Tibial nerve (tissue), 4 donors: Measurements from ENCODE around the gene ZNF770. TPM values are rescaled to one million over a fixed set of nuclear protein-coding genes. Genes with fewer than 3 reads are reported as not detected.
"Not testable (repeated sequence)": the region's sequence is repeated elsewhere in the genome, so short reads cannot be mapped to it uniquely, and the experiment has no call there.

Source experiments
- DNase-seq, 2 donors: peaks; one replicate each; pipeline ENCODE4 v3.0.0-alpha.2; 2019; ENCODE audit warnings: low spot score in 2 of 2
- H3K27ac ChIP-seq, 4 donors: fragments of 200-600 bp; sonication (generic) in 3 of 4; one replicate each; pipeline ENCODE4 v1.5.1; 2017 to 2019; ENCODE audit warnings: mild to moderate bottlenecking in 1 of 4
- H3K27me3 ChIP-seq, 2 donors: fragments of 200-600 bp; sonication (generic) in 1 of 2; one replicate each; pipeline versions ENCODE4 v1.5.1 to v1.6.0; 2017 to 2019
- H3K36me3 ChIP-seq, 3 donors: fragments of 200-600 bp; sonication (generic); one replicate each; pipeline ENCODE4 v1.5.1; 2018 to 2019
- H3K4me1 ChIP-seq, 4 donors: fragments of 200-600 bp; sonication (generic) in 3 of 4; one replicate each; pipeline ENCODE4 v1.5.1; 2017 to 2019
- H3K4me3 ChIP-seq, 4 donors: fragments of 200-600 bp; sonication (generic) in 3 of 4; one replicate each; pipeline ENCODE4 v1.5.1; 2017 to 2019; ENCODE audit warnings: mild to moderate bottlenecking in 1 of 4, moderate library complexity in 1 of 4
- H3K9me3 ChIP-seq, 4 donors: fragments of 200-600 bp; sonication (generic) in 3 of 4; one replicate each; pipeline ENCODE4 v1.5.1; 2017 to 2019
- EP300 ChIP-seq, 2 donors: sonication (generic); formaldehyde crosslinking; IDR thresholded peaks; one replicate each; pipeline ENCODE4 v1.6.1; 2017; ENCODE audit warnings: antibody characterized with exemption in 2 of 2, mild to moderate bottlenecking in 1 of 2
- POLR2A ChIP-seq, 2 donors: fragments of 450-650 bp; IDR thresholded peaks; one replicate each; pipeline ENCODE4 v1.6.1; 2017; ENCODE audit warnings: antibody characterized with exemption in 2 of 2, mild to moderate bottlenecking in 2 of 2, moderate library complexity in 2 of 2
- WGBS, 2 donors: methylation state at CpG; one replicate each; pipeline ENCODE4 v1.1.5; 2018; 5-methylcytosine and 5-hydroxymethylcytosine counted together
- total RNA-seq, 4 donors: library from RNA; depleted of rRNA; stranded (reverse); fragments of >200 nt; gene quantifications; one replicate each; pipeline ENCODE4 v1.1.0, GENCODE V29; 2016
- TF ChIP-seq, protein P1 (sequence below), 5 experiments: fragments of 200-600 bp in 3 of 5; fragments of 450-650 bp in 2 of 5; sonication (generic) in 3 of 5; IDR thresholded peaks; one replicate each; pipeline ENCODE4 v1.5.1; 2016 to 2019; ENCODE audit warnings: antibody characterized with exemption in 5 of 5, mild to moderate bottlenecking in 3 of 5, moderate library complexity in 2 of 5

The ZNF770 gene
- total RNA-seq, 4 donors from 2014 or later, result 15.0 to 23.0 (median 19.9) TPM

DNA sequence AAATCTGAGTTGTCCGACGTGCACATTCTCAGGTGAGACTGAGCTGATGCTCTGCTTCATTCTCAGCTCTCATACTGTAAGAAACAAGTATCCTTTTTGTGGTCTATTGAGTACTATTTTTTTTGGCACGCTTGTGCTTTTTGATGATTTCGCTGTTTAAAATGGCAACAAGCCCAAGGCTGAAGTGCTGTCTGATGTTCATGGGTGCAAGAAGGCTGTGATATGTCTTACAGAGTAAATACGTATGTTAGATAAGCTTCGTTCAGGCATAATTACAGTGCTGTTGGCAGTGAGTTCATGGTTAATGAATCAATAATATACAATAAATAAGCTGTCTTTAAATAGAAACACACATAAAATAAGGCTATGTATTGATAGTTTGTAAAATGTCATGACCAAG lies 45.7 kb downstream of the ZNF770 start:
- H3K4me1 ChIP-seq, result peaks cover 0 to 5% (median 0%) of the 10 kb centered on the region in 4 donors
- peaks cover 0 to 70% (median 0%) of the 10 kb centered on the region in 3 donors for H3K36me3 ChIP-seq
- no peaks in the 10 kb centered on the region for H3K27me3 ChIP-seq
- DNase-seq, result no peak
- H3K4me3 ChIP-seq, result no peak overlapping the region
- WGBS, 2 donors, result 57 to 59% methylated on average over 6 of the region's 6 CpGs
- TF ChIP-seq, protein P1, sequence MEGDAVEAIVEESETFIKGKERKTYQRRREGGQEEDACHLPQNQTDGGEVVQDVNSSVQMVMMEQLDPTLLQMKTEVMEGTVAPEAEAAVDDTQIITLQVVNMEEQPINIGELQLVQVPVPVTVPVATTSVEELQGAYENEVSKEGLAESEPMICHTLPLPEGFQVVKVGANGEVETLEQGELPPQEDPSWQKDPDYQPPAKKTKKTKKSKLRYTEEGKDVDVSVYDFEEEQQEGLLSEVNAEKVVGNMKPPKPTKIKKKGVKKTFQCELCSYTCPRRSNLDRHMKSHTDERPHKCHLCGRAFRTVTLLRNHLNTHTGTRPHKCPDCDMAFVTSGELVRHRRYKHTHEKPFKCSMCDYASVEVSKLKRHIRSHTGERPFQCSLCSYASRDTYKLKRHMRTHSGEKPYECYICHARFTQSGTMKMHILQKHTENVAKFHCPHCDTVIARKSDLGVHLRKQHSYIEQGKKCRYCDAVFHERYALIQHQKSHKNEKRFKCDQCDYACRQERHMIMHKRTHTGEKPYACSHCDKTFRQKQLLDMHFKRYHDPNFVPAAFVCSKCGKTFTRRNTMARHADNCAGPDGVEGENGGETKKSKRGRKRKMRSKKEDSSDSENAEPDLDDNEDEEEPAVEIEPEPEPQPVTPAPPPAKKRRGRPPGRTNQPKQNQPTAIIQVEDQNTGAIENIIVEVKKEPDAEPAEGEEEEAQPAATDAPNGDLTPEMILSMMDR (IDR thresholded peaks at IDR 0.05), result no peak
- TF ChIP-seq EP300 (IDR thresholded peaks at IDR 0.05) (no peak), POLR2A (IDR thresholded peaks at IDR 0.05) (no peak)
- no peaks in the 10 kb centered on the region for H3K9me3 ChIP-seq
- no peak overlapping the region for H3K27ac ChIP-seq

DNA sequence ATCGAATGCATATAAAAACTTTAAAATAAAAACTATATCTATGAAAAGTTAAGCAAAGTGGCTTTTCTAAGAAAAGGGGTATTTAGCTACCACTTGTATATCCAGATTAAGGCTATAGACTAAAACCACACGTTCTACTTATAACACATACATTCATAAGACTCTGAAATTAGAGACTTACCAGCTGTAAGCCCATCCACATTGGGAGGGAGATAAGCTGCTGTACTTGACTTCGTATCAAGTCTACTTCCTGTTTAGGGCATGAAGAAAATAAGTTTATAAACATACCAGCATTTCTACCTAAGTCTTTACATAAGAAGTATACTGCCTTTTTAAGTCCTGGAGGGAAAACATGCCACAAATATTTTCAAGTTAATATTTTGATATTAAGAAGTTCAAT lies 46.3 kb downstream of the ZNF770 start:
- no peaks in the 10 kb centered on the region for H3K27me3 ChIP-seq
- DNase-seq, result no peak
- H3K36me3 ChIP-seq, result peaks cover 0 to 75% (median 0%) of the 10 kb centered on the region in 3 donors
- no peaks in the 10 kb centered on the region for H3K9me3 ChIP-seq
- no peak overlapping the region for H3K4me3 ChIP-seq
- TF ChIP-seq POLR2A (IDR thresholded peaks at IDR 0.05) (no peak), EP300 (IDR thresholded peaks at IDR 0.05) (no peak)
- TF ChIP-seq, protein P1 (IDR thresholded peaks at IDR 0.05), result no peak
- peaks cover 0 to 5% (median 0%) of the 10 kb centered on the region in 4 donors for H3K4me1 ChIP-seq
- no peak overlapping the region for H3K27ac ChIP-seq
- WGBS, 2 donors, result 73 to 76% methylated on average over 3 of the region's 3 CpGs

DNA sequence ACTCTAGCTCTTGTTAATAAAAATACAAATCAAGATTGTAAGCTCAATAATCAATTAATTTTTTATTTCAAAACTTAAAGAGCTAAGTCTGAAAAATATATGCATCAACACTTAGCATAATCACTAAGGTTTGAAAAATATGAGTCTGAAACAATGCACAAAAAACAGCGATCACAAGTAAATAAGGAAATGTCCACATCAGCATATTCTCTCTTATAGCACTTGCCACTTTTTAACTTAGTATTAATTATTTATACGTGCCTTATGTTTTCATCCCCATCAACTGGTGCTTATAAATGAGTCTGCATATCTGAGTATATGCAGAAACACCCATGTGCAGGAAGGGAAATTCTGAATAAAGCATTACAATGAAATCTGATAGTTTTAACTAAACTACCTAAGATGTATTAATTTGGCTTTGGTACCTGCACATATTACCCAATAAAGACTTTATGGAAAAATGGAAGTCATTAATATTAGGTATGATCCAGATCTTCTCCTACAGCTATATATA lies 46.8 kb downstream of the ZNF770 start:
- no peak overlapping the region for H3K27ac ChIP-seq
- TF ChIP-seq, protein P1 (IDR thresholded peaks at IDR 0.05), result no peak
- no peak for TF ChIP-seq POLR2A (IDR thresholded peaks at IDR 0.05)
- TF ChIP-seq EP300 (IDR thresholded peaks at IDR 0.05), result no peak
- 95 to 98% methylated on average over 2 of the region's 2 CpGs for WGBS, 2 donors
- H3K4me1 ChIP-seq, result peaks cover 0 to 5% (median 0%) of the 10 kb centered on the region in 4 donors
- no peaks in the 10 kb centered on the region for H3K27me3 ChIP-seq
- H3K4me3 ChIP-seq, result no peak overlapping the region
- no peak for DNase-seq
- peaks cover 0 to 75% (median 0%) of the 10 kb centered on the region in 3 donors for H3K36me3 ChIP-seq
- no peaks in the 10 kb centered on the region for H3K9me3 ChIP-seq

DNA sequence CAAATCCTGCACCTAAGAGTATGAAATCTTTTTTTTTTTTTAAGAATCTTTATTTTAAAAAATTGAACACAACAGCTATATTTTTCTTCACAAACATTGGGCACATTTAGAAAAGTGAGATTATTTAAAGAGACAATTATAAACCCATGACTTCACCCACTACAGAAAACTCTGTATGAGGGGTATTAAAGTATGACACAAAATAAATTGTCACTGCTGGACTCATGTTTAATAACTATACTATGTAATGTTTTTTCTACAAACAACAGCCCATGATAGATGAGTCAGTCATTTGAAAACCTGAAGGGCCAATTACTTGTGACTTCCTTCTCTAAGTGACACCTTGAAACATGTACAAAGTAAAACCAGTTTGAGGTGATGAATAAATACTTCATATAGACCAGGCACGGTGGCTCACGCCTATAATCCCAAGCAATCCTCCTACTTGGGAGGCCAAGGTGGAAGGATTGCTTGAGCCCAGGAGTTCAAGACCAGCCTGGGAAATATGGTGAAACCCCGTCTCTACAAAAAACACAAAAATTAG lies 54.6 kb downstream of the ZNF770 start:
- Histone ChIP-seq H3K27ac (no peak overlapping the region), H3K4me1 (no peaks in the 10 kb centered on the region), H3K27me3 (no peaks in the 10 kb centered on the region), H3K9me3 (no peaks in the 10 kb centered on the region), H3K36me3 (peaks cover 3 to 98% (median 4%) of the 10 kb centered on the region in 3 donors), H3K4me3 (no peak overlapping the region)
- DNase-seq, result no peak
- WGBS, 2 donors, result 87 to 90% methylated on average over 3 of the region's 3 CpGs
- no peak for TF ChIP-seq EP300 (IDR thresholded peaks at IDR 0.05)
- TF ChIP-seq POLR2A (IDR thresholded peaks at IDR 0.05), result no peak
- TF ChIP-seq, protein P1 (IDR thresholded peaks at IDR 0.05), result no peak

DNA sequence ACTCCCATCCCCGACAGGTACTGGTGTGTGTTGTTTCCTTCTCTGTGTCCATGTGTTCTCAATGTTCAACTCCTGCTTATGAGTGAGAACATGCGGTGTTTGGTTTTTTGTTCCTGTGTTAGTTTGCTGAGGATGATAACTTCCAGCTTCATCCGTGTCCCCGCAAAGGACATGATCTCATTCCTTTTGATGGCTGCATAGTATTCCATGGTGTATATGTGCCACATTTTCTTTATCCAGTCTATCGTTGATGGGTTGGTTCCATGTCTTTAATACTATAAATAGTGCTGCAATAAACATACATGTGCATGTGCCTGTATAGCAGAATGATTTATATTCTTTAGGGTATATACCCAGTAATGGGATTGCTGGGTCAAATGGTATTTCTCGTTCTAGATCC lies 59.7 kb downstream of the ZNF770 start:
- H3K27ac ChIP-seq, H3K27me3 ChIP-seq, DNase-seq, H3K9me3 ChIP-seq, H3K4me3 ChIP-seq, H3K4me1 ChIP-seq: not testable (repeated sequence)
- WGBS, 2 donors, result 92 to 97% methylated on average over 6 of the region's 6 CpGs
- H3K36me3 ChIP-seq, result peaks cover 3 to 97% (median 7%) of the 10 kb centered on the region in 3 donors

Other genes starting within 250 kb of the ZNF770 start
- gene GJD2, start 233.3 kb downstream of the ZNF770 start, total RNA-seq, result not detected
- gene ACTC1, start 192.7 kb downstream of the ZNF770 start, total RNA-seq, result 1 to 10 TPM in 2 of 4 donors, not detected in 2; 1.1 to 2.1 TPM
- 10 to 100 TPM; 18.8 to 24.9 (median 23.9) TPM for gene AQR, start 18.5 kb downstream of the ZNF770 start, total RNA-seq
- 1 to 10 TPM; 1.2 to 9.4 (median 1.8) TPM for gene NANOGP8, start 97.0 kb upstream of the ZNF770 start, total RNA-seq